Endodermal cell (in vitro differentiated cells): Measurements from ENCODE around the gene COL23A1. TPM values are rescaled to one million over a fixed set of nuclear protein-coding genes. Genes with fewer than 3 reads are reported as not detected.
A peak's percentile ranks its signal among the peaks of the same experiment; 100 is the strongest.

Source experiments
- DNase-seq: peaks from one replicate; pipeline ENCODE4 v3.0.0-alpha.2; 2017
- H3K27ac ChIP-seq: 2 replicates; pipeline ENCODE4 v1.5.1; 2013; ENCODE audit warnings: mild to moderate bottlenecking, low read depth, low read length, moderate library complexity
- H3K27me3 ChIP-seq: 2 replicates; pipeline ENCODE4 v1.6.1; 2013; ENCODE audit warnings: mild to moderate bottlenecking, low read length, moderate library complexity; ENCODE audit not compliant: insufficient read depth, control insufficient read depth, poor library complexity, severe bottlenecking
- H3K36me3 ChIP-seq: 2 replicates; pipeline ENCODE4 v1.7.0; 2013; ENCODE audit warnings: mild to moderate bottlenecking, low read length, moderate library complexity; ENCODE audit not compliant: control insufficient read depth, insufficient read depth
- H3K4me1 ChIP-seq: one replicate; pipeline ENCODE4 v1.7.0; 2013; ENCODE audit warnings: low read length; ENCODE audit not compliant: control insufficient read depth, insufficient read depth
- H3K4me3 ChIP-seq: 2 replicates; pipeline ENCODE4 v1.5.1; 2013; ENCODE audit warnings: mild to moderate bottlenecking, low read length, moderate library complexity
- H3K9ac ChIP-seq: 2 replicates; pipeline ENCODE4 v1.6.1; 2013; ENCODE audit warnings: mild to moderate bottlenecking, low read length, moderate library complexity; ENCODE audit not compliant: poor library complexity, severe bottlenecking; ENCODE audit errors: extremely low read depth
- H3K9me3 ChIP-seq: 2 replicates; pipeline ENCODE4 v1.6.1; 2013; ENCODE audit warnings: mild to moderate bottlenecking, low read length, moderate library complexity; ENCODE audit not compliant: control insufficient read depth
- H3K27ac Mint-ChIP-seq: 2 replicates; pipeline ENCODE4 v1.8.0; 2020; ENCODE audit warnings: mixed read lengths
- H3K27me3 Mint-ChIP-seq: 2 replicates; pipeline ENCODE4 v1.8.0; 2021; ENCODE audit warnings: mild to moderate bottlenecking, mixed read lengths; ENCODE audit not compliant: insufficient read depth
- H3K36me3 Mint-ChIP-seq: 2 replicates; pipeline ENCODE4 v1.8.0; 2020; ENCODE audit warnings: low read depth, mixed read lengths
- H3K4me1 Mint-ChIP-seq: 2 replicates; pipeline ENCODE4 v1.8.0; 2020; ENCODE audit warnings: mixed read lengths
- H3K4me3 Mint-ChIP-seq: 2 replicates; pipeline ENCODE4 v1.8.0; 2020; ENCODE audit warnings: mild to moderate bottlenecking, moderate library complexity, mixed read lengths
- H3K9me3 Mint-ChIP-seq: 2 replicates; pipeline ENCODE4 v1.8.0; 2020; ENCODE audit warnings: mild to moderate bottlenecking, mixed read lengths
- CTCF ChIP-seq: fragments of 200-600 bp; sonication (generic); conservative IDR thresholded peaks from 2 replicates; pipeline ENCODE4 v1.5.0; 2021; ENCODE audit warnings: antibody characterized with exemption, mild to moderate bottlenecking
- WGBS, 2 experiments: methylation state at CpG; one replicate each; pipeline versions ENCODE4 v1.1.5 to v1.1.7; 2013; ENCODE audit warnings: missing lambda C conversion rate in 2 of 2, mixed read lengths in 1 of 2; ENCODE audit not compliant: insufficient coverage in 1 of 2, insufficient read length in 1 of 2; 5-methylcytosine and 5-hydroxymethylcytosine counted together
- total RNA-seq, 2 donors: library from RNA; stranded (reverse); fragmentation: NEBNext Ultra II Directional in 1 of 2; extraction: Animal tissue kit (Norgen Biotek cat#: 25700) in 1 of 2; gene quantifications; 2 replicates in 1 of 2; 3 replicates in 1 of 2; pipeline ENCODE4 v1.2.1, GENCODE V29; 2021

The COL23A1 gene
- total RNA-seq, 2 donors from 2014 or later = 50.2 to 71.3 TPM

GRCh38 chr5:178340187-178340586 is 250.0 kb downstream of the COL23A1 start:
- no peak for TF ChIP-seq CTCF
- peaks cover 3% of the 10 kb centered on the region for H3K4me1 Mint-ChIP-seq
- Histone ChIP-seq H3K4me3 (no peak overlapping the region), H3K4me1 (no peaks in the 10 kb centered on the region), H3K36me3 (no peaks in the 10 kb centered on the region), H3K9me3 (no peaks in the 10 kb centered on the region), H3K27ac (no peak overlapping the region), H3K27me3 (no peaks in the 10 kb centered on the region), H3K9ac (no peak overlapping the region)
- H3K9me3 Mint-ChIP-seq = no peaks in the 10 kb centered on the region
- H3K27me3 Mint-ChIP-seq = no peaks in the 10 kb centered on the region
- no peak for DNase-seq
- 93 to 96% methylated on average over 6 to 7 of the region's 7 CpGs for WGBS, 2 experiments
- no peak overlapping the region for H3K27ac Mint-ChIP-seq
- H3K4me3 Mint-ChIP-seq = no peak overlapping the region
- H3K36me3 Mint-ChIP-seq = peaks cover 7% of the 10 kb centered on the region

GRCh38 chr5:178339272-178339671 is 250.9 kb downstream of the COL23A1 start:
- TF ChIP-seq CTCF = no peak
- Mint-ChIP-seq H3K4me3 (no peak overlapping the region), H3K9me3 (no peaks in the 10 kb centered on the region), H3K4me1 (peaks cover 3% of the 10 kb centered on the region), H3K27ac (peak overlapping the region; percentile 37), H3K27me3 (no peaks in the 10 kb centered on the region), H3K36me3 (no peaks in the 10 kb centered on the region)
- Histone ChIP-seq H3K27ac (no peak overlapping the region), H3K4me3 (no peak overlapping the region), H3K27me3 (no peaks in the 10 kb centered on the region), H3K9ac (no peak overlapping the region), H3K36me3 (no peaks in the 10 kb centered on the region), H3K9me3 (no peaks in the 10 kb centered on the region), H3K4me1 (no peaks in the 10 kb centered on the region)
- 91 to 94% methylated on average over 4 of the region's 4 CpGs for WGBS, 2 experiments
- DNase-seq = no peak

GRCh38 chr5:178338750-178339144 is 251.4 kb downstream of the COL23A1 start:
- Mint-ChIP-seq H3K9me3 (no peaks in the 10 kb centered on the region), H3K36me3 (no peaks in the 10 kb centered on the region), H3K27me3 (no peaks in the 10 kb centered on the region), H3K4me3 (no peak overlapping the region), H3K4me1 (peaks cover 3% of the 10 kb centered on the region), H3K27ac (no peak overlapping the region)
- Histone ChIP-seq H3K4me3 (no peak overlapping the region), H3K27me3 (no peaks in the 10 kb centered on the region), H3K4me1 (no peaks in the 10 kb centered on the region), H3K27ac (no peak overlapping the region), H3K9me3 (no peaks in the 10 kb centered on the region), H3K9ac (no peak overlapping the region), H3K36me3 (no peaks in the 10 kb centered on the region)
- TF ChIP-seq CTCF = no peak
- 93% methylated on average over 2 of the region's 2 CpGs; no CpG with 5 or more reads in 1 of the 2 experiments for WGBS, 2 experiments
- DNase-seq = no peak
